ENCODE measurements around the gene POGLUT2.

POGLUT2 gene

GRCh38 chr13:102814025-102814607, 15.3 kb upstream of the POGLUT2 start:
- TF ChIP-seq ZNF565 (CRISPR knock-in tag; conservative IDR thresholded peaks at IDR 0.05; ENCODE audit: low read depth) (no peak), POU6F1 (CRISPR knock-in tag; IDR thresholded peaks at IDR 0.05; ENCODE audit: borderline replicate concordance, low read depth) (no peak), GLIS3 (CRISPR knock-in tag; IDR thresholded peaks at IDR 0.05) (no peak), ESRRG (CRISPR knock-in tag; IDR thresholded peaks at IDR 0.05) (no peak), PATZ1 (CRISPR knock-in tag; IDR thresholded peaks at IDR 0.05; ENCODE audit: borderline replicate concordance) (no peak), CSDC2 (CRISPR knock-in tag; IDR thresholded peaks at IDR 0.05) (no peak), TCF4 (CRISPR knock-in tag; IDR thresholded peaks at IDR 0.05; ENCODE audit: borderline replicate concordance) (no peak), SNAI2 (CRISPR knock-in tag; IDR thresholded peaks at IDR 0.05) (no peak), BACH2 (CRISPR knock-in tag; IDR thresholded peaks at IDR 0.05; ENCODE audit: borderline replicate concordance) (no peak), CREB5 (CRISPR knock-in tag; IDR thresholded peaks at IDR 0.05; ENCODE audit: low read depth) (no peak), ZC3H10 (CRISPR knock-in tag; IDR thresholded peaks at IDR 0.05) (no peak), ARNTL (CRISPR knock-in tag; IDR thresholded peaks at IDR 0.05; ENCODE audit: borderline replicate concordance, low read depth) (no peak), ISL1 (CRISPR knock-in tag; IDR thresholded peaks at IDR 0.05) (no peak), ZNF70 (CRISPR knock-in tag; IDR thresholded peaks at IDR 0.05) (no peak), TOX (CRISPR knock-in tag; IDR thresholded peaks at IDR 0.05; ENCODE audit: borderline replicate concordance) (no peak), TSHZ2 (CRISPR knock-in tag; IDR thresholded peaks at IDR 0.05) (no peak), ZFP3 (CRISPR knock-in tag; IDR thresholded peaks at IDR 0.05) (no peak)
- no peak for ATAC-seq

GRCh38 chr13:102812611-102813287, 14.0 kb upstream of the POGLUT2 start:
- TF ChIP-seq ZNF70 (CRISPR knock-in tag; IDR thresholded peaks at IDR 0.05) (no peak), SNAI2 (CRISPR knock-in tag; IDR thresholded peaks at IDR 0.05) (no peak), CSRNP3 (CRISPR knock-in tag; IDR thresholded peaks at IDR 0.05) (no peak), CSDC2 (CRISPR knock-in tag; IDR thresholded peaks at IDR 0.05) (no peak), TCF4 (CRISPR knock-in tag; IDR thresholded peaks at IDR 0.05; ENCODE audit: borderline replicate concordance) (no peak), TOX (CRISPR knock-in tag; IDR thresholded peaks at IDR 0.05; ENCODE audit: borderline replicate concordance) (no peak), ZFP3 (CRISPR knock-in tag; IDR thresholded peaks at IDR 0.05) (no peak), PATZ1 (CRISPR knock-in tag; IDR thresholded peaks at IDR 0.05; ENCODE audit: borderline replicate concordance) (no peak), PPARA (CRISPR knock-in tag; IDR thresholded peaks at IDR 0.05; ENCODE audit: borderline replicate concordance) (no peak), GLIS3 (CRISPR knock-in tag; IDR thresholded peaks at IDR 0.05) (no peak), BACH2 (CRISPR knock-in tag; IDR thresholded peaks at IDR 0.05; ENCODE audit: borderline replicate concordance) (no peak), TSHZ2 (CRISPR knock-in tag; IDR thresholded peaks at IDR 0.05) (no peak), ISL1 (CRISPR knock-in tag; IDR thresholded peaks at IDR 0.05) (no peak), RARB (CRISPR knock-in tag; IDR thresholded peaks at IDR 0.05) (no peak), ZNF565 (CRISPR knock-in tag; conservative IDR thresholded peaks at IDR 0.05; ENCODE audit: low read depth) (no peak)
- ATAC-seq: peak; percentile 31; the same call in 2 of the 3 replicates
